CD4-positive, alpha-beta T cell treated with Interleukin-21 for 1 hour (primary cell): ENCODE measurements around the gene RELL1.

Source experiments
- DNase-seq: peaks from one replicate; pipeline ENCODE4 v3.0.0-alpha.2; 2020

Gene RELL1, protein sequence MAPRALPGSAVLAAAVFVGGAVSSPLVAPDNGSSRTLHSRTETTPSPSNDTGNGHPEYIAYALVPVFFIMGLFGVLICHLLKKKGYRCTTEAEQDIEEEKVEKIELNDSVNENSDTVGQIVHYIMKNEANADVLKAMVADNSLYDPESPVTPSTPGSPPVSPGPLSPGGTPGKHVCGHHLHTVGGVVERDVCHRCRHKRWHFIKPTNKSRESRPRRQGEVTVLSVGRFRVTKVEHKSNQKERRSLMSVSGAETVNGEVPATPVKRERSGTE

DNA sequence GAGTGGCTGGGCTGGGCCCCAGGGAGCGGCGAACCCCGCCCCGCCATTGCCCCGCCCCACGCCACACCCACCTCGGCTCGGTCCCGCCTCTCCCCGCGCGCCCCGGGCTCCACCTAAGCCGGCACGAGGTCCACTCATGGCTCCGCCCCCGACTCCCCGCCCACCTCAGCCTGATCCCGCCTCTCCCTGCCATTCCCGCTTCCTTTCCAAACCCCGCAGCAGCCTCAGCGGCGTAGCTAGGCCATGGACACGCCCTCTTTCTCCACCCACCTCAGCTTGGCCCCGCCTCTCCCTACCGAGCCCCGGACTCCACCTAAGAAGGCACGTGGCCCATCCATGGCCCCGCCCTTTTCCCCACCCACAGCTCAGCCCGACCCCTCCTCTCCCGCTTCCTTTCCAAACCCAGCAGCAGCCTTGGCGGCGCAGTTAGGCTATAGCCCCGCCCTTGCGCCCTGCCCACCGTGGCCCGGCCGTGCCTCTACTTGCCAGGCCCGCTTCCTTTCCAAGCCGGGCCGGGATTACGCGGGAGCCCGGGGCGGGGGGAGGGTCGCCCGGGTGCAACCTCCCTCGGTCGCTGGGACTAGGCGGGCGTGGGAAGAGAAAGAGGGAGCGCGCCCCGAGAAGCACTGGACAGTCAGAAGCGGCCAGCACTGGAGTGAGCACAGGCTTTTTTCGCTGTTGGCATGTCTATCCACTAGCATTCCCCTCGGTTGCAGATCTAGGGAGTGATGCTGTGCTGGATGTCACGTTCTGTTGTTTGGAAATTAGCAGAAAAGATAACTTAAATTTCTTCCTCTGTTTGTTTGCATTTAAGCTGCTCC is at the start of gene RELL1:
Gene RELL1, minus strand, starts transcription at position 4 of the 821 bp plus-strand sequence. CDS start 89 bp downstream, outside the sequence.
- DNase-seq: peak; percentile 99

DNA sequence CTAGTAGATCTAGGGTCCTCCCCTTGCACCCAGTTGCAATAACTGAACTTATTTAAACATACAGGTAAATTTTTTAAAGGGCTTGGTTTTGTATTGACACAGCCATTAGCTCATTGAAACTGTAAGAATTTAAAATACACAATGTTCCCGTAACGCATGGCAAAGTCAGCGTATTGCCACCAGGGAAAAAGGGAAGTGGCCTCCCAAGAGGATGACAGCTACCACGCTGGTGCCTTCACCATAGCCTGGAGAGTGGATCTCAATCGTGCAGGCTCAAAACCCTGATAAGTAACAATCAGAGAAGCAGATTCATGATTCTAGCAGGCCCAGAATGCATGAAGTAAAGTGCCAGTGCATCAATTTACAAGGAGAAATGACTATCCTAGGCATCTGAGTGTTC is 49.4 kb upstream of the RELL1 start:
- no peak for DNase-seq

DNA sequence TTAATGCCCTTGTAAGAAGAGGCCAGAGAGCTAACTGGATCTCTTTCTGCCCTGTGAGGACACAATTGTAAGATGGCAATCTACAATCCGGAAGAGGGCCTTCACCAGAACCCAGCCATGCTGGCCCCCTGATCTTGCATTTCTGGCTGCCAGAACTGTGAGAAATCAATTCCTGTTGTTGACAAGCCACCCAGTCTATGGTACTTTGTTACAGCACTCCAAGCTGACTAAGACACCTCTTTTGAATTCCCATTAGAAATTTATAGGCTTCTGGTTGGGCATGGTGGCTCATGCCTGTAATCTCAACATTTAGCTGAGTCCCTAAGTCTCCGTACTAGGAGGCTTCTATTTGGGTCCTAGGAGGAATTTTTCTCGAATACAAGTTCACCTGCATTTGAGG is 48.8 kb upstream of the RELL1 start:
- no peak for DNase-seq

DNA sequence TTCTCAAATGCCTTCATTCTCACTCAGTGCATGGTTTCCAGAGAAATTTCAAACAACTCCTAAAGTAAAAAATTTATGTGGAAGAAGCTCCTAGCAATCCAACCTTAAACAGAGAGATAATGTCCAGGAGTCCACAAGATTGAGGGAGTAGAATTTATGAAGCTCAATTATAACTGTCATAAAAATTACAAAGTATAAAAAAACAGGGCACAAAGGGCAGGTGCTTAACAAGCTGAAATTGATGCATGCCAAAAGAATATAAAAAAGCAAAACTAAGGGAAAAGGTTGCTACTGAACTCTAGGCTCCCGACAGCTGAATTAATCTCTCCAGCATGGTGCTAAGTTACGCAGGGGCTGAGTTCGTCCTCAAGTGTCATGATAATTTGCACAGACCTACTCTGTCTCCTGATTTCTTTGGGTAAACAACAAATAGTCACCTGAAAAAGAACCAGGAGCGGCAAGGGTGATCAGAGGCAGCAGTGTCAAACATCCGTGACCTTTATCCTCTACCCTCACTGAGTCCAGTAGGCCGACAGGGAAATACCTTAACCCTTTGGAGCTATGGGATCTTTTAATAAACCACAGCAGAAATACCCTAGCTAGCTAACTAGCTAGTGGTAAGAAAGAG is 47.2 kb upstream of the RELL1 start:
- DNase-seq: no peak

DNA sequence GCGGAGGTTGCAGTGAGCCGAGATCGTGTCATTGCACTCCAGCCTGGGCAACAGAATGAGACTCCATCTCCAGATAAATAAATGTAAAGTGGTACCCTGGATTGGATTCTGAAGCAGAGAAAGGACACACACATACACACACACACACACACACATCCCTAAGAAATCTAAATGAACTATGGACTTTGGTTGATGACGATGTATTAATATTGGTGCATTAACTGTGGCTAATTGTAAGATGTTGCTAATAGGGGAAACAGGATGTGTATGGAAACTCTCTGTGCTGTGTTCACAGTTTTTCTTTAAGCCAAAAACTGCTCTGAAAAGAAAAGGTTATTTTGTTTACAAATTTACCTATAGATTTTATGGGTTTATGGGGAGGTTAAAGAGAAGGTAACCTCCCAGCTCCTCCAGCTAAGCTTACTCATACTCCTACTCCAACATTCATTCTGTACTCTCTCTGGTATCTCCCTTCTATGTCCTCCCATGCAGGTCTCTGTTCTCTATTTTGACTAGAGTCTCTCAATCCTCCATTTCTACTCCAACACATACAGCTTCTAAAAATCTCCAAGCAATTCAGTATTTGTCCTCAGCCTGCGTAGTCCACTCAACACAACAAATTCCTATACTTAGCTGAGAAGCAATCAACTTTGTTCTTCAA is 46.5 kb upstream of the RELL1 start:
- no peak for DNase-seq

DNA sequence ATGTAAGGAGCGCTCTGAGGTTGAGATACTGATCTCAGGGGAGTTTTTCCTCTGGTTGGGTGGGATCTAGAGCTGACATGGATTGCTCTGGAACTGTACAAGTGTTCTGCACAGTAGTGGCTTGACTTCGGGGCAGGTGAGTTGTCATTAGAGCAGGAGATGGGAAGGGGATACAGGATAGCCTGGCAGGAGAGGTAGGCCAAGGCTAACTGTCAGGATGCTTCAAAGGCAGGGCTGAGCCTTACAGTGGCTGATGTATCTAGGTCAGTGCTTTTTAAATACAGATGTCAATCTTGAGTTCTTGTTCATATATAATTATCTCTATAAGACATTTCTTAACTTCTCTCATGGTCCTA is 43.5 kb upstream of the RELL1 start:
- DNase-seq: no peak

DNA sequence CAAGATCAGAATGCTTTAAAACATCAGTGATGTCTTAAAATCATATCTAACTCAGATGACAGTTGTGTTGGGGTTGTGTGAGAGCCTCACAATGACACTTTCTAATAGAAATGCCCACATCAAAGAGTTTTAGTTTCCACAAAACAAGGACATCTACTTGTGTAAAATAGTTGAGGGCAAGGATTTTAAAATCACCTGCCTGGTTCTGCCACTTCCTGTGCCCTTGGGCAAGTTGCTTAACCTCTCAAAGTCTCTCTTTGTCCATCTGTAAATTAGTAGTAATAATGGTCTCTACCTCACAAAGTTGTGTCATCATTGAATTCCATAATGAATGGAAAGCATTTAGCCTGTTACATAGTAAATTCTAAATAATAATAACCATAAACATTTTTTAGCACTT is 41.9 kb upstream of the RELL1 start:
- no peak for DNase-seq

DNA sequence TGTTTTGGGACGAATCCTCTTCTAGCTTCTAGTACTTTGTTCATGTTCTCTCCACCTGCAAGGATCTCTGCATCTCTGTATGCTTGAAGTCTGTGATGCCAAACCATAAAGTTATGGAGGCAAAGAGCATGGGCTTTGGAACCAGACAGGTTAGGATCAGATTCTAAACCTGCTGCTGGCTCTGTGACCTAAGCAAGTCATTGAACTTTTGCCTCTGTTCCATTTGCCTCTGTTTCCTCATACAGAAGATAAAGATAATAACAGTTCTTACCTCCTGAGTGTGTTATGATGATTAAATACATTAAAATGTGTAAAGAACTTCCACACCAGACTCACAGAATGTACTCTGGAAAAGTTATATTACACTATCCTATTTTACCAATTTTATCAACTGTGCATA is 41.5 kb upstream of the RELL1 start:
- DNase-seq: no peak

DNA sequence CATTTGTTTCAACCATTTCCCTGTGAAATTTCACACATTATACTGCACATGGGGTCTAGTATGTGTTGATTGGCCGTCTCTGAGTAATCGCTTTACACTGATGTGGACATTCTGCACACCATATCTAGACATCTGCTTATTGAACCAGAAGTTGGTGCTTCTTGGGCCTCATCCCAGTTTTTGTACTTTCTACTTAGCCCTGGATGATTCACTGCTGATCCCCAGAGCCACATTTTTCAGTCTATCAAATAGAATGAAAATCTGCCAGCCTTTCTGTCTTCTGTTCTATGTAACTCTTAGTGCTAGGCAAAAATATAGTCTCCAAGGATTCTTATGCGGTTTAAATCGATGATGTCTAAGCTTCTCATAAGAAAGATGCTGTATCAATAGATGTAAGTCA is 40.5 kb upstream of the RELL1 start:
- DNase-seq: no peak

DNA sequence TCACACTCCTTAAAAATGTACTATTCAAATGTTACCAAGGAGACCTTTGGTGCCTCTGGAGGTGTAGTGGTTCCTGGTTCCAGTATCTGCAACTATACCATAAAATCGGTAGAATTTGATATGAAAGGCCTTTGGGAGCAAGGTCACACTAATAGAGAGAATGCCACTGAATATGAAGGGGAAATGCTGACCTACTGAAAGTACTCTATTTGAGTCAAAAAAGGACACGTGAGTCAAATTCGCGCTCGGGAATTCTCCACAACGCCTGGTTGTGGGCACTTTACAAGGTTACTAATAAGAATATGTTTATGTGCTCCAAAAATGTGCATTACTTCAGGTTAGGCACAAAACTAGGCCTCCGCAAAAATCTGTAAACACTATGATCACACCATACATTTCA is 39.5 kb upstream of the RELL1 start:
- no peak for DNase-seq

DNA sequence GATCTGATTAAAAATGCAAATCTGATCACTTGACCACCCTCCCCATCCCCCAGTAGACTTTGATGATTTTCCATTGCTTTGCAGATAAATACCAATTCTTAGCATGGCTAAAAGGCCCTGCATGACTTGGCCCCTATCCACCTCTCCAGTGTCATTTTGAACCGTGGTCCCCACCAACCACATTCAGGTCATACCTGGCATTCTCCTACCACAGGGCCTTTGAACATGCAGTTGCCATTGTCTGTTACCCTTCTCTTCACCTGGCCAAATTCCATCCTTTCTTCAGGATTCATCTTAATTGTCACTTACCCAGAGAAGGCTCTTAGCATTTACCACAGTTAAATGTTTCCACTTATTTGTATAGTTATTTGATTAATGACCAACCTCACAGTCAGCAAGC is 36.9 kb upstream of the RELL1 start:
- no peak for DNase-seq

DNA sequence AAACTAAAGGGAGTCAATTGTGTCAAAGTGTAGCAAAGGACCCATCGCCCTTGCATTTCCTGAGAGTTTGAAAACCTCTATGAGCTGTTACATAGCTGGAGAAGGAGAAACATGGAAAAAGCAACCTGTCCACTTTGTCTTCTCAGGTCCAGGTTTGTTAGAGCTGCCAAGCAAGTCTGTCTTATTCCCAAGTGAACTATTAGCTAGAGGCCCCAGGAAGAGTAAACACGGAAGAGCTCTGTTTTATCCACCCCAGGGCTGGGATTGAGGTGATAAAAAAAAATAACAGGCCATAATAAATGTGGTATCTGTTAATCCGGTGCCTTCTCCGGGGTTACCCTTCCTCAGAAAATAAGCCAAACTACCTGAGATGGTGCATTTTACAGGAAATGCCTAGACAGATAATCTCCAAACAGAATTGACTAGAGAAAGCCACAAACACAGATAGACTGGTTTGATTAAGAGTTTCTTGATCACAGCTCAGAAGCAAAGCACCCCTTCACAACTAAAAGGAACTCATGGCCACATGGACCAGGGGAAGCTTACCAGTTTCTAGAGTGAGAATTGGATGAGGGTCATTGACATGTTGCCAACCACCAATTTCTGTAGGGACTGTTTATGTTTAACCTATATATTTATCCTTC is 35.9 kb upstream of the RELL1 start:
- peak; percentile 6 for DNase-seq

DNA sequence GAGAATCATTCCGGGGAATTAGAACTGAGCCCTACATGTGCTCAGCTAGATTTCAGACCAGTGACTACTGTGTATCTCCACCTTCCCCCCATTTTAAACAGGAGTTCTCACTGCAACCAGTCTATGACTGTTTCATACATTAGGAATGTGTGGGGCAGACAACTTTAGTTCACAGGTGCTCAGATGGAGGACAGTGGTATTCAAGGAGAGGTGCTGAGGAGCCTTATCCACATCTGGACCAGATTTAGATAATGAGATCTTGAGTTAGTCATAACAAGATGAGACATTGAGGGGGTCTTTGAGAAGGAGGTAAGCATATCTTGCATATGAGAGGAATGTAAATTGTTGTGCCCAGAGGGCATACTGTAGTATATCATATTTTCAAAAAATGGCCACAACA is 32.8 kb upstream of the RELL1 start:
- DNase-seq: no peak

DNA sequence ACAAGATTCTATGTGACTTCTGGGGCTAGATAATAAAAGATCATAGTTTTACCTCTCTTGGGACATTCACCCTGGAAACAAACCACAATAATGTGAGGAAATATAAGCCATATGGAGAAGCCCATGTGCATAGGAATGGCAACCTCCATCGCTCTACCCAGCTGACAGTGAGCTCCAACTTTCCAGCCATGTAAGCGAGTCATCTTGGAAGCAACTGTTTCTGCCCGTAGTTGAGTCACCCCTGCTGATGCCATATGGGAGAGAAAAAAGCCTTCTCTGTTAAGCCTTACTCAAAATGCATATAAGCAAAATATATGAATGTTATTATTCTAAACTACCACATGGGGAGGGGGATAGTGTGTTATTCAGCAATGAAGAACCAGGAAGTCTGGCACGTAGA is 31.4 kb upstream of the RELL1 start:
- no peak for DNase-seq

DNA sequence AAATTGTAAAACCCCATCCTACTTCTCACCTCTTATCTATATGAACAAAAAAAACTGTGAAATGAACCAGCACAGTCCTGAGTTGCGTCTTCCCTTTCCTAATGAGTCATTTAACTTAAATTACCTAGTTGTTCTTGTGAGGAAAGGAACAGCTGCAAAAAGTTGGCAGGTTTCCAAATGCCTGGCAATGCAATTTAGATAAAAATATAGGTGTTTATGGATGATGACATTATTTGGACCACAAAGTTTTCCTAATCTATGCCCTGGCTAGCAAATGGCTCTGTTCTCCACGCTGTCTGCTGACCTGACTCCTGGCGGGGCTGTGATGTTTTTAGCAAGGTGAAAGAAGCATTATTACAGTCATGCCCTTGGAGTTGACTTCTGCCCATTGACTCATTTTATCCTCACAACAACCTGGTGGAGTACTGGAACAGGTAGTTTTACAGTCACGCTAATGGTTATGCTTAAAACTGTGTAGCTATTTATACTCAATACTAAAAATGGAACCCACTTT is 29.8 kb upstream of the RELL1 start:
- no peak for DNase-seq

DNA sequence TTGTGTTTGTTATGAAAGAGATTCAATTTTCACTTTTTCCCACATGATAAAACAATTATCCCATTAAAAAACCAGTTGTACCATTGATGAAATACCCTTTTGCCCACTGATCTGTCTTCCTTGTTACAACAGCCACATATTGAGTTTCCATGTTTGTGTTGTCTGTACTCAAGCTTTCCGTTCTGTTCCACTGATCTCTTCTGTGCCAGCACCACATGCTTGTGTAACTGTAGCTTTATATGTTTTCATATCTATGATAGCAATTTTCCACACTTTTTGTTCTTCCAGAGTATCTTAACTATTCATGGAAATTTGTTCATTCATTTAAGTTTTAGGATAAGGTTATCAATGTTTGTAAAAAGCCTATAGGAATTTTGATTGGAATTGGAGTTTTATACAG is 24.3 kb upstream of the RELL1 start:
- no peak for DNase-seq

DNA sequence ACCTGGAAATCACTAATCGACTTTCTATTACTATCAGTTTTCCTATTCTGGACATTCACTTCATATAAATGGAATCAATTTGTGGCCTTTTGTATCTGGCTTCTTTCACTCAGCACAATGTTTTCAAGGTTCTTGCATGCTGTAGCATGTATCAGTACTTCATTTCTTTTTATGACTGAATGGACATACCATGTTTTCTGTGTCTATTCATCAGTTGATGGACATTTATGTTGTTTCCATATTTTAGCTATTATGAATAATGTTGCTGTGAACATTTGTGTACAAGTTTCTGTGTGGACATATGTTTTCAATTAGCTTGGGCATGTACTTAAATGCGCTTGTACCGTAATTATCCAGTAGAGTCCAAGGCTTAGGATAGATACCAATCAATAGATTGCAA is 19.9 kb upstream of the RELL1 start:
- no peak for DNase-seq

DNA sequence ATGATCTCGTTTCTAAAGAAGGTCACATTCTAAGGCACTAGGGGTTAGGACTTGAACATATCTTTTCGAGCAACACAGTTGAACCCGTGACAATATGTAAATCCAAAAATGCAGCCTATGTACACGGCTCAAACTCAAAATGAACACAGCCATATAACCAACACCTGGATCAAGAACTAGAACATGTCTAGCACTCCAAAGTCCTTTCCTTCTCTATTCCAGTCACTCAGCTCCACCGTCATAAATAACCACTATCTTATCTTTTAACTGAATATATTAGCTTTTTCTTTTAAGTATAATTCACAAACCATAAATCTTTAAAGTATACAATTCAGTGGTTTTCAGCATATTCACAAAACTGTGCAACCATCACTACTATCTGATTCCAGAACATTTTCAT is 19.4 kb upstream of the RELL1 start:
- no peak for DNase-seq

DNA sequence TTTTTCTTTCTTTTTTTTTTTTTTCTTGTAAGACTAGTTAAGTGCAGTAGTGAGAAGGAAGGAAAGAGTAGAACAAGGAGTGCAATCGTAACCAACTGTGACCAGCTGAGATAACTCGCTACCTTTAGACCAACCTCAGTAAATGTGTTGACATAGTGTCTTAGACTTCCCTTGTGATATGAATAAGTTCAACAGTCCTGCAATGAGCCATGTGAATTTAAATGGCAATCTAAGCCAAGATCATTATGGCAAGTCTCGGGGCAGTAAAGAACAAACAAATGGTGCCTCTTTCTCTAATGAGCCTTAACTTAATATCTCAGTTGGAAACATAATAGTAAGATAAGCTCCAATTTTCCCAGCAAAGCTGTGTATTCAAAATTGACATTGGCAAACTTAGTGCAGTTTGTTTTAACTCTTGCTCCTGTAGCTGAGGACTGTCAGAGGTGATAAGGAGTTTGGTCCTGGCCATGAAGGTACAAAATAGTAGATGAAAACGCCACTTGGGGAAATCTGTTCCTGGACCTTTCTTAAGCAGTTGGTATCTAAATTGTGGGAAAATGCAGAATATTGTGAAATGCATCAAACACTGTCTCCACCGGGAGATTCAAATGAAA is 13.8 kb upstream of the RELL1 start:
- no peak for DNase-seq

DNA sequence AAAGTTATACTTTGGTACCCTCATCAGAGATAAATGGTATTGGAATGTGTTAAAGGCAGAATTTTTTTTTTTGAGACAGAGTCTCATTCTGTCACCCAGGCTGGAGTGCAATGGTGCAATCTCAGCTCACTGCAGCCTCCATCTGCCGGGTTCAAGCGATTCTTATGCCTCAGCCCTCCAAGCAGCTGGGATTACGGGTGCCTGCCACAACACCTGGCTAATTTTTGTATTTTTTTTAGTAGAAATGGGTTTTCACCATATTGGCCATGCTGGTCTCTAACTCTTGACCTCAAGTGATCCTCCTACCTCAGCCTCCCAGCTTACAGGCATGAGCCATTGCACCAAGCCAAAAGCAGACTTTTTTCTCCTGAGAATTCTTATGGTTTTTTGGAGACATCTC is 11.4 kb upstream of the RELL1 start:
- DNase-seq: no peak

DNA sequence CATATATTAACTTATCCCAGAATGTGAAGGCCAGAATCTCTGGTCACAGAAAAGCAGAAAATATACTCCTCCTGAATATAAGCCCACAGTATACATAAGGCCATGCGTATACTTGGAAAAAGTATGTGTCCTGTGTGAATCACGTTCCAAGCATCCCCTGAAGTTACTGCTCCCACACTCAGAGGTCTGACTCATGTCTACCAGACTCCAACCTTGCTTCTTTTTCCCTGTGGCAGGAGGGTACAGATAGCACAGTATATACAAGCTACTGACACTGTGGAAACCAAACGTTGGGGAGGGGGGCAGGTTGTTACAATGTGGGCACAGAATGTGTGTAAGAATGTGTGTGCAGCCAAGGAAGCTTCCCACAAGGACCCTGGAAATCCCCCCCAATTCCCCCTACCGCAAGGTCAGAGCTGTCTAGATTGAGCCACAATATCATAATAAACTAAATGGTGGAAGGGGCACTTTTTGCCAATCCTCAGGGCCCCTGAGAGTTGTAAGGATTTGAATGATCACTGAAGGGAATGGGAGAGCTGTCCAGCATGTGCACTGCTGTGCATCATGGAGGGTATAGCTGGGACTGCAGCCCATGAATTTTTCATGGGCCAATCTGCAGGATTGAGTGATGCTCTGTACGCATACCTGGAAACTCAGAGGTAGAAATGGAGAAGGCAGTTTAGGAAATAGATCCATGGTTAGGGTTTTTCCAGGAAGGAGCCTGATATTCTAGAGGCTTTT is 7.4 kb upstream of the RELL1 start:
- no peak for DNase-seq

DNA sequence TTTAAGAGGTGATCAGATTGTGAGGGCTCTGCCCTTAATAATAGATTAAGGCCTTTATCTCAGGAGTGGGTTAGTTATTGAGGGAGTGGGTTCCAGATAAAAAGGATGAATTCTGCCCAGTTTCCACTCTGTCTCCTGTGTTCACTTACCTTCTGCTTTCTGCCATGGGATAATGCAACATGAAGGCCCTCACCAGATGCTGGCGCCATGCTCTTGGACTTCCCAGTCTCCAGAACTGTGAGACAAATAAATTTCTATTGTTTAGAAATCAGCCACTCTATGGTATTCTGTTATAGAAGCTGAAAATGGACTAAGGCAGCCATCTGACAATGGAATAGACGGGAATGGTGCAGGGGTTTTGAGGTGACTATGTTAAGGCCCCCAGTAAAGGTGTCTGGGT is 6.9 kb upstream of the RELL1 start:
- DNase-seq: no peak
